Testis (tissue), 5 donors: ENCODE results near the gene KLK12. TPM values are rescaled to one million over a fixed set of nuclear protein-coding genes. Genes with fewer than 3 reads are reported as not detected.

ENCODE experiments used
- DNase-seq: peaks from one replicate; pipeline ENCODE4 v3.0.0-alpha.2; 2019
- H3K27ac ChIP-seq, 2 donors: fragments of 200-600 bp; sonication (generic); one replicate each; pipeline ENCODE4 v1.5.1; 2019
- H3K27me3 ChIP-seq: fragments of 200-600 bp; sonication (generic); one replicate; pipeline ENCODE4 v1.5.1; 2019
- H3K36me3 ChIP-seq: fragments of 200-600 bp; sonication (generic); one replicate; pipeline ENCODE4 v1.5.1; 2017; ENCODE audit warnings: low read depth; ENCODE audit errors: missing control alignments
- H3K4me1 ChIP-seq: fragments of 200-600 bp; sonication (generic); one replicate; pipeline ENCODE4 v1.5.1; 2019
- H3K4me3 ChIP-seq, 2 donors: fragments of 200-600 bp; sonication (generic); one replicate each; pipeline ENCODE4 v1.5.1; 2017 to 2019
- H3K9me3 ChIP-seq: fragments of 200-600 bp; sonication (generic); one replicate; pipeline ENCODE4 v1.5.1; 2017
- POLR2A ChIP-seq: fragments of 450-650 bp; IDR thresholded peaks from one replicate; pipeline ENCODE4 v1.6.1; 2017; ENCODE audit warnings: antibody characterized with exemption, mild to moderate bottlenecking, moderate library complexity
- WGBS, 2 donors: methylation state at CpG; one replicate each; pipeline ENCODE4 v1.1.5; 2018; 5-methylcytosine and 5-hydroxymethylcytosine counted together
- intact Hi-C: fragments of 100-400 bp; cut with DNase I; formaldehyde crosslinking; loops from one replicate; pipeline ENCODE4 v1.15.1; 2023; ENCODE audit warnings: low total_unique reads
- long read RNA-seq, 2 donors: transcript quantifications; one replicate each; lab custom pipeline, GENCODE V29; 2026
- polyA plus RNA-seq: library from polyadenylated mRNA; stranded (reverse); fragments of 350-450 nt; fragmentation: Illumina TruSeq; extraction: RNeasy Lipid Tissue Mini Kit (QIAGEN cat#74804); gene quantifications from one replicate; pipeline ENCODE4 v1.2.3, GENCODE V29; 2014; ENCODE audit warnings: low read depth, low replicate concordance; ENCODE audit not compliant: insufficient read depth
- total RNA-seq, 2 donors: library from RNA; depleted of rRNA; stranded (reverse); fragments of >200 nt; gene quantifications; one replicate each; pipeline ENCODE4 v1.2.3, GENCODE V29; 2016
- TF ChIP-seq, protein P1 (sequence below), 3 experiments: fragments of 450-650 bp in 2 of 3; fragments of 200-600 bp in 1 of 3; sonication (generic) in 1 of 3; IDR thresholded peaks; one replicate each; pipeline ENCODE4 v1.5.1; 2016 to 2019; ENCODE audit warnings: antibody characterized with exemption in 3 of 3, mild to moderate bottlenecking in 2 of 3, moderate library complexity in 1 of 3

KLK12 gene, protein sequence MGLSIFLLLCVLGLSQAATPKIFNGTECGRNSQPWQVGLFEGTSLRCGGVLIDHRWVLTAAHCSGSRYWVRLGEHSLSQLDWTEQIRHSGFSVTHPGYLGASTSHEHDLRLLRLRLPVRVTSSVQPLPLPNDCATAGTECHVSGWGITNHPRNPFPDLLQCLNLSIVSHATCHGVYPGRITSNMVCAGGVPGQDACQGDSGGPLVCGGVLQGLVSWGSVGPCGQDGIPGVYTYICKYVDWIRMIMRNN
- total RNA-seq (under 1 TPM in 1 of 2 donors, not detected in 1; 0.47 TPM), polyA plus RNA-seq (1.3 TPM)
- long read RNA-seq, donor 1: 0 reads
- long read RNA-seq, donor 2: 0 reads

DNA sequence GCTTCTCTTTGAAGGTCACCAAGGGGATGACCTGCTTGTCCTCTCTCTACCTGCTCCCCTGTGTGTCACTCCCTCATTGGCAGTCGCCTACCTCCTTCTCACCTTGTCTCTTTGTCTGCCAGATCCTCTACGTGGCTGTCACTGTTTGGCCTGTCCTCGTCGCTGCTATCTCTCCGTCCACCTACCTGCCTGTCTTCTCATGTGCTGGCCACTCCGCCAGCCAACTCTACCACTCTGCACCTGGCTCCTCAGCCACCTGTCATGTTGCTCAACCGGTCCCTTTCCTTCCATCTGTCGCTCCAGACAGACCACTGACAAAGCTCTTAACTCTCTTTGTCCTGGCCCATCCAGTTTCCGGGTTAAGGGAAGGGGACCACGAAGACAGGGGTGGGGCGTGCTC, at the start of gene KLK12:
Gene KLK12, minus strand, starts transcription at position 299 of the 400 bp plus-strand sequence. CDS start 381 bp downstream, outside the sequence.
- H3K4me1 ChIP-seq: no peaks in the 10 kb centered on the region
- intact Hi-C loops: no loop called here

GRCh38 chr19:51084505-51084904, 49.7 kb upstream of the KLK12 start:
- H3K4me1 ChIP-seq: no peaks in the 10 kb centered on the region
- 90 to 92% methylated on average over 7 of the region's 7 CpGs for WGBS, 2 donors

More for the DNA sequence above, at the start of gene KLK12:
- no peak within 1 kb of the TSS for H3K4me3 ChIP-seq
- no peaks in the 10 kb centered on the region for H3K36me3 ChIP-seq
- no peak for TF ChIP-seq POLR2A
- TF ChIP-seq, protein P1, sequence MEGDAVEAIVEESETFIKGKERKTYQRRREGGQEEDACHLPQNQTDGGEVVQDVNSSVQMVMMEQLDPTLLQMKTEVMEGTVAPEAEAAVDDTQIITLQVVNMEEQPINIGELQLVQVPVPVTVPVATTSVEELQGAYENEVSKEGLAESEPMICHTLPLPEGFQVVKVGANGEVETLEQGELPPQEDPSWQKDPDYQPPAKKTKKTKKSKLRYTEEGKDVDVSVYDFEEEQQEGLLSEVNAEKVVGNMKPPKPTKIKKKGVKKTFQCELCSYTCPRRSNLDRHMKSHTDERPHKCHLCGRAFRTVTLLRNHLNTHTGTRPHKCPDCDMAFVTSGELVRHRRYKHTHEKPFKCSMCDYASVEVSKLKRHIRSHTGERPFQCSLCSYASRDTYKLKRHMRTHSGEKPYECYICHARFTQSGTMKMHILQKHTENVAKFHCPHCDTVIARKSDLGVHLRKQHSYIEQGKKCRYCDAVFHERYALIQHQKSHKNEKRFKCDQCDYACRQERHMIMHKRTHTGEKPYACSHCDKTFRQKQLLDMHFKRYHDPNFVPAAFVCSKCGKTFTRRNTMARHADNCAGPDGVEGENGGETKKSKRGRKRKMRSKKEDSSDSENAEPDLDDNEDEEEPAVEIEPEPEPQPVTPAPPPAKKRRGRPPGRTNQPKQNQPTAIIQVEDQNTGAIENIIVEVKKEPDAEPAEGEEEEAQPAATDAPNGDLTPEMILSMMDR (IDR thresholded peaks at IDR 0.05): no peak
- H3K9me3 ChIP-seq: no peaks in the 10 kb centered on the region
- no peak for DNase-seq
- H3K27me3 ChIP-seq: no peaks in the 10 kb centered on the region
- 63% methylated on average over 11 of the region's 11 CpGs for WGBS, 2 donors
- no peak within 1 kb of the TSS for H3K27ac ChIP-seq

GRCh38 chr19:51083783-51084182, 49.0 kb upstream of the KLK12 start:
- Histone ChIP-seq H3K27ac (no peak overlapping the region), H3K4me1 (no peaks in the 10 kb centered on the region), H3K36me3 (no peaks in the 10 kb centered on the region), H3K4me3 (no peak overlapping the region), H3K9me3 (no peaks in the 10 kb centered on the region), H3K27me3 (no peaks in the 10 kb centered on the region)
- DNase-seq: no peak
- no peak for TF ChIP-seq POLR2A
- TF ChIP-seq, protein P1 (IDR thresholded peaks at IDR 0.05): no peak
- intact Hi-C loops: loop anchor here (10.0 kb wide), 1 partner anchor 59 kb away; the partner anchor contains the start of gene KLK11
- 85 to 92% methylated on average over 14 of the region's 14 CpGs for WGBS, 2 donors

More at GRCh38 chr19:51084505-51084904, 49.7 kb upstream of the KLK12 start:
- H3K9me3 ChIP-seq: no peaks in the 10 kb centered on the region
- H3K27me3 ChIP-seq: no peaks in the 10 kb centered on the region
- H3K27ac ChIP-seq: no peak overlapping the region
- no peaks in the 10 kb centered on the region for H3K36me3 ChIP-seq
- TF ChIP-seq, protein P1 (IDR thresholded peaks at IDR 0.05): no peak
- TF ChIP-seq POLR2A: no peak
- DNase-seq: peak; percentile 11
- H3K4me3 ChIP-seq: no peak overlapping the region
- intact Hi-C loops: loop anchor here (10.0 kb wide), 1 partner anchor 60 kb away; the partner anchor contains the start of gene KLK11

DNA sequence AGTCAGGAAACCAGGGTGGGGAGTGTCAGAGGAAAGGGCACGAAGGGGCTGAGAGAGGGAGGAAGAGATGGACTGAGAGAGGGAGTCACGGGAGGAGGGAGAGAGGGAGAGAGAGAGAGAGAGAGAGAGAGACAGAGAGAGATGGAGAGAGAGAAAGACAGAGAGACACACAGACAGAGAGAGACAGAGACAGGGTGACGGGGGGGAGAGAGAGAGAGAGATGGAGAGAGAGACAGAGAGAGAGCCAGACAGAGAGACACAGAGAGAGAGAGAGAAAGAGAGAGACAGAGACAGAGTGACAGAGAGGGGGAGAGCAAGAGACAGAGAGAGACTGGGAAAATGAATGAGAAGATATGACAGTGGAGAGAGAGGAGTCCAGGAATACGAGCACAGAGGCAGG, 48.4 kb upstream of the KLK12 start:
- H3K9me3 ChIP-seq: no peaks in the 10 kb centered on the region
- no peak overlapping the region for H3K4me3 ChIP-seq
- intact Hi-C loops: loop anchor here (10.0 kb wide), 1 partner anchor 58 kb away; the partner anchor contains the start of gene KLK11
- no peaks in the 10 kb centered on the region for H3K36me3 ChIP-seq
- WGBS, 2 donors: 57 to 66% methylated on average over 4 of the region's 4 CpGs
- no peak for DNase-seq
- no peaks in the 10 kb centered on the region for H3K27me3 ChIP-seq
- no peak for TF ChIP-seq POLR2A
- TF ChIP-seq, protein P1 (IDR thresholded peaks at IDR 0.05): no peak
- no peak overlapping the region for H3K27ac ChIP-seq
- no peaks in the 10 kb centered on the region for H3K4me1 ChIP-seq
